HG03103 (cell line): Measurements from ENCODE around the gene BPIFB3.
"Not testable (repeated sequence)": the region's sequence is repeated elsewhere in the genome, so short reads cannot be mapped to it uniquely, and the experiment has no call there.

ENCODE experiments used
- ATAC-seq: cut with Tn5 transposase; IDR thresholded peaks from one replicate; pipeline ENCODE4 v1.9.1; 2021; ENCODE audit warnings: low read depth; ENCODE audit not compliant: unreplicated experiment

The BPIFB3 gene

GRCh38 chr20:33112547-33113386 lies 59.1 kb downstream of the BPIFB3 start:
- ATAC-seq: no peak

GRCh38 chr20:33113387-33113908 lies 59.7 kb downstream of the BPIFB3 start:
- no peak for ATAC-seq

- ATAC-seq: not testable (repeated sequence)
These were observed 61.8 kb downstream of the BPIFB3 start for GRCh38 chr20:33115501-33115900.

- ATAC-seq: no peak
These were observed 66.3 kb downstream of the BPIFB3 start for GRCh38 chr20:33119725-33120720.

- ATAC-seq: no peak
These were observed 67.2 kb downstream of the BPIFB3 start for GRCh38 chr20:33120934-33121333.

- not testable (repeated sequence) for ATAC-seq
These were observed 68.6 kb downstream of the BPIFB3 start for GRCh38 chr20:33122297-33122696.
